GM21723 (cell line): ENCODE measurements around the gene ARL2BP.
"Not testable (repeated sequence)": the region's sequence is repeated elsewhere in the genome, so short reads cannot be mapped to it uniquely, and the experiment has no call there.

Experiments
- ATAC-seq: cut with Tn5 transposase; IDR thresholded peaks from one replicate; pipeline ENCODE4 v1.9.1; 2021; ENCODE audit warnings: mild to moderate bottlenecking, moderate library complexity; ENCODE audit not compliant: unreplicated experiment

The ARL2BP gene

DNA sequence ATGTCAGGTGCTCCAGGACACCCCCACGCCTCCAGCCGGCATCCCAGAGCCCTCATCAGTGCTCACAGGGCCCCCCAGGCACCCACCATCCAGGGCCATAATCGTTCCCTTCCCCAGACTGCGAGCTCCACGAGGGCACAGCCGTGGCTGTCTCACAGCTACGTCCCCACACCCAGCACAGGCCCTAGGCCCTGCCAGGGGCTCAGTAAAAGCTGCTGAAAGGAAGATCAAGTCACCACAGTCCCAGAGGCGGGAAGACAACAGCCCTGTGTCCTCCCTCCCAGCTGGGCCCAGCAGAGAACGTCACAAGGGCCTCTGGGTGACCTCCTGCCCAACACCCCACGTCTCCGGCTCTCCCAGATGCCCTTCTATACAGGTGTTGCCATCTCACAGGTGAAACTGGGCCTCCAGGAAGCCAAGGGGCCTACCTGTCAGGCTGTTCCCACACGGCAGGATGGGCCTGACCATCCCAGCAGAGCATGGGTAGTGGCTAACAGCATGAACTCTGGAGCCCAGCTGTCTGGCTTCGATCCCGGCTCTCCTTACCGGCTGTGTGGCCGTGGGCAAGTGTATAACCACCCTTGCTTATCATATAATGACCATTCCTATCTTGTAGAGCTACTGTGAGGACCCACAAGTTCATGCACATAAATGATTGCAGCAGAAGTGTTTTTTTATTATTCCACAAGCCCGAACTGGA lies 17.9 kb downstream of the ARL2BP start:
- no peak for ATAC-seq

DNA sequence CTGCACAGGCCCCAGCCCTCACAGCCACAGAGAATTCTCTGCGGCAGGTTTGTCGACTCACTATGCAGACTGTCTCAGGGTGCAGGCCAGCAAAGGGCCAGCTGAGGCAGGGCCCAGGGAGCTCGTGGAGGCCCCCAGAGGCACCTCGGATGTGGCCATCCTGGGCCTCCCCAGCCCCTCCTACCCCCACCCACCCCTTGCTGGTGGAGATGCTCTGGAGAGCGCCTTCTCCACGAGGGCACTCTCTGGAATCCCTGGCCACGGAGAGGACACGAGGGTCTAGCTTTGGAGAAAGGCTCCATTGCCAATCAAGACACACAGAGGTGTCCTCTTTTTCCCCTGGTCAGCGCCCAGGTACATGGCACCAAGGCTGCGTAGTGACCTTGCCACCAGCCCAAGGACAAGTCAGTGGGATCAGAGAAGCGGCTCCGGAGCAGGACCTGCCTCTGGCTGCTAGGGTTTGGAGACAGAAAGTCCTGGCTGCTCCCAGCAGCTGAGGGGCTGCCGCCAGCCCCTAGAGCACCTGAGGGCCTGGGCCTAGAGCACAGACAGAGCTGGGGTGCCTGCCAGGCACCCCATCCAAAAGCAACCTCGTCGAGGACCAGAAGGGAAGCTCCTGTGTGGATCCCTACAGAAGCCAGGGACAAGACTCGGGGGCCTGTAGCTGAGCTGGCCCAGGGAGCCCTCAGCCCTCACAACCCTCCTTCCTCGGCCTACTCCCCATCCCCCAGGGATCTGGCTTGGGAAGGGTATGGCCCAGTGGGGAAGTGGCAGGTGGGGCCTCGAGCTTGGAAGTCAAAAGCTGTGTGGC lies 18.7 kb downstream of the ARL2BP start:
- no peak for ATAC-seq

DNA sequence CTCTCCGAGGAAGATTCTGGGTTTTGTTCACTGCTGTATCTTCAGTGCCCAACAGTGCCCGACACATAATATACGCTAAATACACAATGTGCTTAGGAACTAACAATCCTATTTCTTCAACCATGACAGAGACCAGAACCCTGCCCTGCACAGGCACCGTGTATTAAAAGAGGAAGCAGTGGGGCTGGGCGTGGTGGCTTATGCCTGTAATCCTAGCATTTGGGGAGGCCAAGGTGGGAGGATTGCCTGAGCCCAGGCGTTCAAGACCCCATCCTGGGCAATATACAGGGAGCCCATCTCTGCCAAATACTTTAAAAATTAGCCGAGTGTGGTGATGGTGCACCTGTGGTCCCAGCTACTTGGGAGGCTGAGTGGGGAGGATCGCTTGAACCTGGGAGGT lies 19.3 kb downstream of the ARL2BP start:
- ATAC-seq: no peak

DNA sequence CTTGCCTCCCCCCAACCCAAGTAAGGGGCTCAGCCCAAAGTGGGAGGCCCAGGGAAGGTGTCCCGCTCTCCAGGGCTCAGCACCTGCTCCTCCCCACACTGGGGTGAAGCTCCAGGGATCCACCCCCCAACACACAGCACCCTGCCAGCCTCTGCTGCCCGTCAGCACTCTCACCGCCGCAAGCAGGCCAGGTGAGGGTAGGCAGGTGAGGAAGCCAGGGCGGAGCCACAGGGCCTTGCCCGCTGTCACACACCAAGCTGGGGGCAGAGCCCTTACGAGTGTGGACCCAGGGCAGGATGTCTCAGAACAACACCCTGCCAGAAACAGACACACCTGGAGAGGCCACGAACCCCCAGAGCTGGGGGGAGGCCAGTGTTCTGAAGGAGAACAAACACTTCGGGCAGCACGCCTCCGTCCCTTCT lies 19.9 kb downstream of the ARL2BP start:
- no peak for ATAC-seq

DNA sequence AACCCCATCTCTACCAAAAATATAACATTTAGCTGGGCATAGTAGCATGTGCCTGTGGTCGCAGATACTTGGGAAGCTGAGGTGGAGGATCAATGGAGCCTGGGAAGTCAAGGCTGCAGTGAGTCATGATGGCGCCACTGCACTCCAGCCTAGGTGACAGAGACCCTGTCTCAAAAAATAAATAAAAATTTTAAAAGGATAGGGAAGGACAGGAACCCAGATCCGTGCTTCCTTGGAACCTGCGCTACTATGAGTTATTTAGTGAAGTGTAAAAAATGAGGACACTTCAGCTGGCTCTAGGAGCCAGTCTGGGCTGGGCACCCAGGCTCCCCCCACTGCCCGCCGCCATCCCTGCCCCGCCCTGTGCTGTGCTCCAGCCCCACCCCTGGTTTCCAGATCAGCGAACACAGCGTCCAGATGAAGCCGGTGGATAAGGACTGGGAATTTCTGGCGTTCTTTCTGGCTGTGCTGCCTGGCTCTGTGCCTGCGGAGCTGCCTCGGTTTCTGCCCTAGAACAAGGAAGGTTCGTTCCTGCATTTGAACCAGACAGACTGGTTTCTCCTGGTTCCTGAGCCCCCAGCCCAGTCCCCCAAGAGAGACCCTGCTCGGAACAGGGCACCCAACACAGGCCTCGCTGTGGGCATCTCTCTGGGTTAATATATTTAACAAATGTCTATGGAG lies 20.9 kb downstream of the ARL2BP start:
- ATAC-seq: no peak

DNA sequence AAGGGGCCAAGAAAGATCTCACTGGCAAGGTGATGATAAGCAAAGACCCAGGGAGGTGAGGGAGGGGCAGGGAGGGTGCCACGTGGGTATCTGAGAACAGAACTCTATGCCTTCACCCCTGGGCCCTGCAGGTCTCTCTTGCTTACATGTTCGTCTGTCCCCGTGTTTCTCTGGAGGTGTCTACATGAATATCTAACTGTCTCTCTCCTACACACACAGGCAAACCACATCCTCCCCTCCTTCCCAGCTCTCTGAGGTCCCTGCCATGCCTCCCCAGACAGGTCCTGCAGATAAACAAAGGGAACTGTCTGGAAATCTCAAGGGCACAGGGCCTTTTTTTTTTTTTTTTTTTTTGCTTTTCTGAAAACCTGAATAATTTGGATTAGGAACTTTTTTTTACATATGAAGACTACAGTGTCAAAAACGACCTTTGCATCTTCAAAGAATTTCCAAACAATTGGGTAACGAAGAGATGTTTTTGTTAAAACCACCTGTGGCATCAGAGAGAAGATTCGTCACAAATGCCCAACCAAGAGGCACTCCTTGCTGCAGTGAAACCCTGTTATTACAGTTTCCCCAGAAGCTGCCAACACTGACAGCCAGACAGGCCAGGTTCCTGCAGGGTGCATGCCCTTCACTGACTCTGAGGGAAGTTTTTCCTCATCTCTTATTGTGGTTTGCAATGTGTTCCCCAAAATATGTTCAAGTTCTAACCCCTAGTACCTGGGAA lies 21.6 kb downstream of the ARL2BP start:
- ATAC-seq: no peak

DNA sequence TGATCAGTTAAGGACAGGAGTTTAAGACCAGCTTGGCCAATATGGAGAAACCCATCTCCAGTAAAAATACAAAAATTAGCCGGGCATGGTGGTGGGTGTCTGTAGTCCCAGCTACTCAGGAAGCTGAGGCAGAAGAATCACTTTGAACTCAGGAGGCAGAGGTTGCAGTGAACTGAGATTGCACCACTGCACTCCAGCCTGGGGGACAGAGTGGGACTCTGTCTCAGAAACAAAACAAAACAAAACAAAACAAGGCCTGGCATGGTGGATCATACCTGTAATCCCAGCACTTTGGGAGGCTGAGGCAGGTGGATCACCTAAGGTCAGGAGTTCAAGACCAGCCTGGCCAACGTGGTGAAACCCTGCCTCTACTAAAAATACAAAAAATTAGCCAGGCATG lies 22.3 kb downstream of the ARL2BP start:
- not testable (repeated sequence) for ATAC-seq

DNA sequence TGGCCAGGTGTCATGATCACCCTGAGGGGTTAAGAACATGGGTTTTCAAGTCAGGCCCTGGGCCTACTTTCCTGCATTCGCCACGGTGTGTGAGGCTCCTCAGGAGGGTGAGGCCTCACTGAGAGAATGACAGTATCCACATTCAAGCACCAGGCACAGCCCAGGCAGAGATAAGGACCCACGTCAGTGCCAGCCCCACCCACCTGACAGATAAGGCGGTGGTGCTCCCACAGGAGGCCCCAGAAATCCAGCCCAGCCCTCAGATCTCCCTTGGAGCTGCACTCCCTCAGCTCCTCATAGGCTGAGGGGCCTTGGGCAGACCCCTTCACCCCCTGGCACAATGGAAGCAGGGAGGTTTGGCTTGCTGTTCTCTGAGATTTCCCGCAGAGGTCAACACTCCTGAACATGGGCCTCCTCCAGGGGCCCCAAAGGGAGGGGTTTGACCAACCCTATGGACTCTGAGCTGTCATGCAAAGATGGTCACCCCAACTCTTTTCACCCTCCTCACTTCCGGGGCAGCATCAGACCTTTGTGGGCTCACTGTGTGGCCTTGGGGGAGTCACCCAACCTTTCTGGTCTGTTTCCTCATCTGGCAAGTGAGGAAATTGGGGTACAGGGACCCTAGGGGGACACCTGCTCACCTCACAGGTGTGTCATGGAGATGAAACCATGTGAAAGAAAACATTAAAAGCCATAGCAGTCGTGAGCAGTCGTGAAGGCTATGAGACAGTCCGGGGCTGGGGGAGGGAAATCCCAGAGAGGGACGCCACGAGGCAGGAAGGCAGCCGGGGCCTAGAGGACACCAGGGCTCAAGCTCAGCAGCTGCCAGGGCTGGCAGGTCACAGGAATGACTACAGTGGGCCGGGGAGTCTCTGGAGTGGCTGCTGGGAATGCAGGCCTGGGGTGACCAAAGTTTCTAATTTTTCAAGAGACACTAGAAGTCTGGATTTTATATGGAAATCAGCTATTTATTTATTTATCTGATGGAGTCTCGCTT lies 24.0 kb downstream of the ARL2BP start:
- ATAC-seq: no peak

DNA sequence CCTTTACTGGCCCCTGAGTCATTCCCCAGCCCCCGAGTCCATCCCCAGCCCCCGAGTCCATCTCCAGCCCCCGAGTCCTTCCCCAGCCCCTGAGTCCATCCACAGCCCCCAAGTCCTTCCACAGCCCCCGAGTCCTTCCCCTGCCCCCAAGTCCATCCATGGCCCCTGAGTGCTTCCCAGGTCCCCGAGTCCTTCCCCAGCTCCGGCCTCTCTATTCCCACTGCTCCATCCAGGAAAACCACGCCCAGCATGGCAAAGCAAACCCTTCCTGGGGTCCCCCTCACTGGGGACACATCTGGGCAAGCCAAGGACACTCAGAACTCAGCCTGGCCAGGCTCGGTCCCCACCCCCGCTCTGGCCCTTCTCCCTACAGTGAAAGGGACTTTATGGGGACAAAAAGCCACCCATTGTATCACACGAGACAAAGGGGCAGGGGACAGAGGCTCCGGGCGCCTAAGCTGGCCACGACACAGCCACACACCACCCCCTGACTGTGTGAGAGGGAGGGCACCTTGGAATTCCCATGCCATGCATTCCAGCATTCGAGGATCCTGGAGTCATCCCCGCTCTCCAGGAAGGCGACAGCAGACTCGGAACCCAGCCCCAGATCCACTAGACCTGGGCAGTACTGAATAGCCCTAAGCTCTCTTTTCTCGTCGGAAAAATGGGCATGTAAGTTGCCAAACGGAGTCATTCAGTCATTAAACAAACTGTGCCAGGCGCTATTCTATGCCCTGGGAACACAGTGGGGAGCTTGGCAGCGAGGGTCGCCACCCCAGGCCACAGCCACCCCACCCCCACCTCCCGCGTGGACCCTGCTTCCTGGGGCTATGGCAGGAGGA lies 25.4 kb downstream of the ARL2BP start:
- ATAC-seq: no peak

DNA sequence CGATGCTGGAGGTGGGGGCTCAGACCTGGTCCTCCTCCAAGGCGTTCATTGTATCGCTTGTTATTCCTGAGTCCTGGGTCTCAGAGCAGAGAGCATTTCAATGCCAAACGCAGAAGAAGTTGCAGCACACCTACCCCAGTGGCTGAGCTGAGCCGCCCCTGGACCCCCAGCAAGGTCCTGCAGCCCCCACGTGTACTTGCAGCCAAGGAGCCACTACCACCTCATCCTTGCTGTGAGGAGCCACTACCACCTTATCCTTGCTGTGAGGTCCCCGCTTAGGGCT lies 25.9 kb downstream of the ARL2BP start:
- ATAC-seq: no peak

DNA sequence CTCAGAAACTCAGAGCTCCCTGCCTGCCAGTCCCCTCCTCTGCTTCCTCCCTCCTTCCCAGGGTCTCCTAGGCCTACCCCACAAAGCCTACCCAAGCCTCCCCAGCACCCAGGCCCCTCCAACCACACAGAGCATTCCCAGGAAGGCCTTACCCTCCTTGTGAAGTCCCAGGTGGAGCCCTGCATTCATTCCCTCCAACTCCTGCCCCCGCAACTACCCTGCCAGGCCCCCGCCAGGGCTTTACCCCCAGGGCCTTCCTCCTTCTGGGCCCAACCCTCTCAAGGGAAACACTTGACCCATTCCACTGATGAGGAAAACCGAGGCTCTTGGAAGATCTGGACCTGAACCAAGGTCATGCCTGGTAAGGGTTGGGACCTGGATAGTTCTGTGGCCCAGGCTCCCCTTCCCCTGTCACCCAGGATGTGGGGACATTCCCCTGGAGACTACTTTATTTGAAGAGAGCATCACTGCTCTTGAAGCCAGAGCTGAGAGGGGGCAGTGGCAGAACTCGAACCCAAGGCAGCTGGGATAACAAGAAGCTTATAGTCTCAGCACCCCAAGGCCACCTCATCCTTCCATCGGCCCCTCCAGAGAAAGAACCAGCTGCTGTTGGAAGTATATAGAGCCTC lies 26.9 kb downstream of the ARL2BP start:
- no peak for ATAC-seq

DNA sequence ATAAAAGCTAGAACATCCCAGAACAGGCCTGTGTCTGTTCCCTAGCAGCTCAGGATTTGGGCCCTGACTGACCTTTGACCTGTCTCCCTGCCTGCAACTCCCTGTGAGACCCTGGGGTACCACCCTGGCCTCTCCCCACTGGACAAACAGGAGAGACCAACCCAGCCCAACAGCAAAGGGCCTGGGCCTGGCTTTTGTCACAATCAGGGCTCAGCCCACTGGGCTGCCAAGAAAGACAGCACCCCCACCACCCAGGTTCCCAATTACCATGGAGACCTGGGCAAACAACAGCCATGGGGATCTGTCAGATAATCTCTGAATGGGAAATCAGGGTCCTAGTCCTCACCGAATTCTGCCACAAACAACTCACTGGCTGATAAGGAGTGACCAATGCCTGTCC lies 28.3 kb downstream of the ARL2BP start:
- ATAC-seq: no peak

DNA sequence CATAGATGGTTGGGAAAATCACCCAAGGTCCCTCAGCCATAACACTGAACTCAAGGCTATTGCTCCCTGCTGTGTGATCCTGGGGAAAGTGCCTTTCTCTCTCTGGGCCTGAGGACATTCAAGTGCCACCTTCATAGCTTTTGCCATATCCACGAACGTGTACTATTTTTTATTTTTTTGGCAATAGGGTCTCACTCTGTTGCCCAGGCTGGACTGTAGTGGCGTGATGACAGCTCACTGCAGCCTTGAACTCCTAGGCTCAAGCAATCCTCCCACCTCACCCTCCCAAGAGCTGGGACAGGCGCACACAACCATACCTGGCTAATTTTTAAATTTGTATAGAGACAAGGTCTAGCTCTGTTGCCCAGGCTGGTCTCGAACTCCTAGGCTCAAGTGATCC lies 28.8 kb downstream of the ARL2BP start:
- ATAC-seq: no peak

DNA sequence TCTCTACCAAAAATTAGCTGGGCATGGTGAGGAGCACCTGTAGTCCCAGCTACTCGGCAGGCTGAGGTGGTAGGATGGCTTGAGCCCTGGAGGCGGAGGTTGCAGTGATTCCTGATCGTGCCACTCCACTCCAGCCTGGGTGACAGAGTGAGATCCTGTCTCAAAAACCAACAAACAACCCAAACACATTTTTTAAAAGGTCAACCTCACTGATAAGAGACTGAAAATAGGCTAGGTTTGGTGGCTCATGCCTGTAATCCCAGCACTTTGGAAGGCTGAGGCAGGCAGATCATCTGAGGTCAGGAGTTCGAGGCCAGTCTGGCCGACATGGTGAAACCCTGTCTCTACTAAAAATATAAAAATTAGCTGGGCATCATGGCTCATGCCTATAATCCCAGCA lies 30.9 kb downstream of the ARL2BP start:
- not testable (repeated sequence) for ATAC-seq

DNA sequence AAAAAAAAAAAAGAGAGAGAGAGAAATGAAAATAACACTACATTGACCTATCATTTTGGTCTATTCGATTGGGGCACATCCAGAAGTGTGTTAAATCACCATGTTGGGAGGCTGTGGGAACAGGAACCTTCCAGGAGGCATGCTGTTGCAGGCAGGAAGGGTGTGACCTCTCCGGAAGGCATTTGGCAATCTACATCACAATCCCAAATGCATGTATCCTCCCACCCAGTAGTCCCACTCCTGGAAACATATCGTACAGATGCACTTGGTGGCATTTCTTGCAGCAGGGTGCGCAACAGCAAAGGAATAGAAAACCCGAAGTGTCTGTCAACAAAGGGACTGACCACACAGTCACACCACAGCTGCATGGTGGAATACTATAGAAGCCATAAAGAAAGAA lies 31.5 kb downstream of the ARL2BP start:
- ATAC-seq: no peak

DNA sequence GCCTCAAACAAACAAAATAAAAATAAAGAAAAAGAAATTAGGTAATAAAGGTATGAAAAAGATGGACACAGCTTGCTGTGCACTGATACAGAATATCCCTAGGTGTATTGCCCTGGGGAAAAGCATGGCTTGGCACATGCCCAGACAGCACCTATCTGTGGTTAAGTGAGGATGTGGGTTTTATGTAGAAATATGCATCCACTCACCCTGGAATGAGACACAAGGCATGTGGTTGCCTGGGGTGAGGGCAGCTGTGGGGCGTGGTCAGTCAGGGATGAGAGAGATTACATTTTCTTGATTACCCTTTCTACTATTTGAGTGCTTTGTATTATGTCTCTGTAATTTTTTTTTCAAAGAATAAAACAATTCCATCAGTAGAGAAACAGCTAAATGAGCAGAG lies 32.5 kb downstream of the ARL2BP start:
- no peak for ATAC-seq

DNA sequence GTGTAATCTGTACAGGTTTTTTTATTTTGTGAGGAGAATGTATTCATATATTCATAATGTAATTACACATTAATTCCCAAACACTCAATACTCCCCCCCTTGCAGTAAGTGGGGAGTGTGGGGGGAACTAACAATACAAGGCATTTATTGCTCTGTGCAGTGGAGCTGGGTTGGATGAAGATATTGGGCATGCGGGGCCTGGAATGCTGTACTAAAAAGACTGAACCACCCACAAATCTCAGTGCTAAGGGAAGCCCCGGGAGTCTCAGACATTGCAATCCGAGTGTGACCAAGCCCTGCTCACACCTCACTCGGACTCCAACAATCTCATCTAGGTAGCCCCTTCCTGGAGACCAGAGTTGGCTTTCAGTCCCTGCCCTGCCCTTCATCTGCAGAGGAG lies 33.4 kb downstream of the ARL2BP start:
- ATAC-seq: no peak

DNA sequence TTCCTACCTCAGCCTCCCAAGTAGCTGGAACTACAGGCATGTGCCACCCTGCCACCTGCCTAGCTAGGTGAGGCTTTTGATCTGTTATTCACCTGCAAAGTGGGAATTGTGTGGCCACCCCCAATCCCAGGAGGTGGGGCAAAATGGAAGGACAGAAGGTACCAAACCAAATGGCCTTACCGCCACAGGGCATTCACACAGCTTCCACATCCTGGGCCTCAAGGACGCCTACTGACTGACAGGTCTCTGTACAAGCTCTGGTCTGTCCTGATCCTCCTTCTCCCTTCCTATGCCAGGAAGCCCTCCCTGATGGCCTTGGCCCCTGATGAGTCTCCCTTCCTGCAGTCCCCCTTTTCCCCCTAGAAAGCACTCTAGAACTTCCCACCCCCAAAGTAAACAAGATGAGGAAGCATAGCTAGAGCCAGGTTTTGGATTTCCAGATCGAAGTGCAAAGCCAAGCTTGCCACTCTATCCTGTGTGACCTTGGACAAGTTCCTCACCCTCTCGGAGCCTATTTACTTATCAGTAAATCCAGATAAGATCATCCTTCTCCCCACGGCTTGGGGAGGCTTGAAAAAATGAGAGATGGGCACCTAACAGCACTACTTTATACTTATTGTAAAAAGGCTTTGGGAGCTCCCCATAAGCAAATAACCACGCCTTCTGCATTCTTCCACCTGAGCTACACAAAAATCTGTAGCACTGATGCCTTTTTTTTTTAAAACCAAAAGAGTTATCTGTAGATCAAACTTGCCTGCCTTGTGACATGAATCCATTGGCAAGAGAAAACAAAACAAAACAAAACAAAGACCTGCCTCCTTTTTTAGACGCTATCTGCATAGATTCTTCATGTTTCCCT lies 35.0 kb downstream of the ARL2BP start:
- ATAC-seq: no peak
